H54 (cell line): Measurements from ENCODE around the gene CADPS.

Experiments used
- DNase-seq: peaks from one replicate; pipeline ENCODE4 v3.0.0; 2011; ENCODE audit warnings: low spot score, mixed read lengths; ENCODE audit not compliant: insufficient read length
- FAIRE-seq: peaks from 3 replicates; lab custom pipeline; 2011; peaks lifted over from hg19 to GRCh38; lab: Jason Lieb, UNC
- POLR2A ChIP-seq: IDR thresholded peaks from 2 replicates; pipeline ENCODE4 v1.6.1; 2011; ENCODE audit warnings: low read depth, mild to moderate bottlenecking, low read length

The CADPS gene

DNA sequence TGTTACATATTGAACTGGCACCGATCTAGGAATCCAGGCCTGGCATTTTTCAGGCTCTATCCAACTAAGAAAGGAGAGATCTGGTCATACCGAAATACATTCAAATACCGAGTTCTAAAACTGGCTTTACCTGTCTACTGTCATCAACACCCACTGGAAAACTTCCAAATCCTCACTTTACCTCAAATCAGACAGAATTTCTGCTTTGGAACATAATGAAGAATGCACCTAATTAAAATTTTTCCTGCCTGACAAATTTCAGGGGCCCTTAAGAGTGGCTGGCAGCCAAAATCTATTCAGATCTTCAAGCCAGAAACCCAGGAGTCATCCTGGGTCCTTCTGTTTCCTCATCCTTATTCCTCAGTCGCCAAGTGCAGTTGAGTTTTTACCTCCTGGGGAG lies 303.3 kb downstream of the CADPS start:
- FAIRE-seq: no peak
- no peak for DNase-seq
- no peak for TF ChIP-seq POLR2A

DNA sequence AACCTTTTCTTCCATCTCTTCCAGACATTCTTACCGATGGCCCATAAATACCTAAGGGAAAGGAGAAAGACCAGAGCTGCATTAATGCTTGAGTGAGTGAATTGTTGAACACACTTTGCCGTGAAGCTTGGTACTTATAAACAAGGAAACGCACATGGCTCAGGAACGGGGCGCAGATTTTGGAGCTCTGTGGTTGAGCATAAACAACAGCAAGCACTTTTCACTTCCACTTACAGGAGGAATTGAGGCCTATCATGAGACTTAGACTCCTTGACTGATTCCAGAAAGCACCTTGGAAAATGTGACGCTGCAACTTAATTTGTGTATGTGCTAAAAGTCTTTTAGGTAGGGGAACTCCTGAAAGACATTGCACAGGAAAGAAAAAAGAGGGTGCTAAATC lies 304.3 kb downstream of the CADPS start:
- no peak for DNase-seq
- no peak for TF ChIP-seq POLR2A
- FAIRE-seq: no peak

DNA sequence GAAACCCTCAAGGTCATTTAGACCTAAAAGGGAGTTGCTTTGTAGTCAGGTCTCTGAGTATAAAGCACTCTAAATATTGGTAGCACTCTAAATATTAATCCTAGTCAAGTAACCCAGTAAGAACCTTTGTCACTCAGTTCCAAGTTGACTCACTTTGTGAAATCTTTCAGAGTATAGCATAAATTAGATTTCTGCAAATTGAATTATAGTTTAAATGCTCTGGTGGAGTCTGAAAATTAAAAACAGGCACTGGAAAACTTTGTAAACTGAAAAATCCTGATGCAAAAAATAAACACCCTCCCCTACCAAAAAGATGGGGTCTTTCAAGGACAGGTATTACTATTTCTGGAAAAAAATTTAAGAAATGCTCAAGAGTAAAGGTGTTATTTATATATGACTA lies 305.6 kb downstream of the CADPS start:
- no peak for DNase-seq
- no peak for TF ChIP-seq POLR2A
- FAIRE-seq: no peak

DNA sequence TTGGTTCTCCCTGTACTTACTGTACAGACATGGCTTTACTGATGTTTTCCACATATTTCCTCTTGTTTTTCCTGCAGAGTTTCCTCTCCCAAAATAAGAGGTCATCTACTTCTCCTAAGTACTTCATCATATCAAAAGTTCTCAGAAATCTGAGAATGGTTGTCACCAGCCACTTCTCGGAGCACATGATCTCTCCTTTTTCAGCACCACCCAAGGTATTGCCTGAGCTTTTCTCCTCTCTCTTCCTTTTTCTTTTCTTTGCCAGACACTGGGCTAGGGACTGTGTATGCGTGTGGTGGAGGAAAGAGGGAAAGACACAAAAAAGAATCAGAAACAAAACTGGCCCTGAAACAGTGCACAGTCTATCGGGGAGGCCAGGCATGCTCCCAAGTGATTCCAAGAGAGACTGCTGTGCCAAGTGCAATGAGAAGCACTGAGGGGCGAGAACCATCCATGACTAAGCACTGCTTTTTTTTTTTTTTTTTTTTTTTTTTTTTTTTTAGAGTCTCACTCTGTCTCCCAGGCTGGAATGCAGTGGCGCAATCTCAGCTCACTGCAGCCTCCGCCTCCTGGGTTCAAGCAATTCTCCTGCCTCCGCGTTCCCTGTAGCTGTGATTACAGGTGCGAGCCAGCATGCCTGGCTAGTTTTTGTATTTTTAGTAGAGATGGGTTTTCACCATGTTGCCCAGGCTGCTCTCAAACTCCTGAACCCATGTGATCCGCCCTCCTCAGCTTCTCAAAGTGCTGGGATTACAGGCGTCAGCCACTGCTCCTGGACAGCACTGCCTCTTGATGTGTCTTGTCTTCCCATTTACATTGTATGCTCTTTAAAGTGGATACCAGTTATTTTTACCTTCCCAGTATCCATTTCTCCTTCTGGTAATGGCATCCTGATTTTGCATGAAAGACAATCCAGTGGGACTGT lies 307.9 kb downstream of the CADPS start:
- peak; percentile 78 for FAIRE-seq
- DNase-seq: peak; percentile 38
- TF ChIP-seq POLR2A: no peak

DNA sequence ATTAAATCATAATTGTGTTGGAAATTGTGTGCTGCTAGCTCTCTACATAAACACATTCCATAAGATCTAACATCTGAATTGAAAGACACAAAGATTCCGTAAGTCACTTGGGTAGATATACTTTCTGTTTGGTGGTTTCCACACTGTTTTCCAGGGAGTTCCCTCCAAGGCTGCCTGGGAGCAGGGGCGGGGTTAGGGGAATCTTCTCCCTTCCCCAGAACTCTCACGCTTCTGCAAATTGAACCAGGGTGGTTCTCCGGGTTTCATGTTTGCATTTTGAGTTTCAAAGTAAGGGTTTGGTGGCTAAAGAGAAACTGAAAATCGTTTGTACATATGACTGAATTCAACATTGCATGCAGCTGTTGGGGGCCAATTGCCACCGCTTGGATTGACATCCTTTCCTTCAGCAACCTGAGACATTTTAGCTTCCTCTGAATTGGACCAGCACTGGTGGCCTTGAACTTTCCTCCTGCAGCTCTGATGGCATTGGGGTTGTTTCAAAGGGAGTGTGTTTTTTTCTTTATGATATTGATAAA lies 309.1 kb downstream of the CADPS start:
- DNase-seq (no peak), FAIRE-seq (no peak)
- no peak for TF ChIP-seq POLR2A

DNA sequence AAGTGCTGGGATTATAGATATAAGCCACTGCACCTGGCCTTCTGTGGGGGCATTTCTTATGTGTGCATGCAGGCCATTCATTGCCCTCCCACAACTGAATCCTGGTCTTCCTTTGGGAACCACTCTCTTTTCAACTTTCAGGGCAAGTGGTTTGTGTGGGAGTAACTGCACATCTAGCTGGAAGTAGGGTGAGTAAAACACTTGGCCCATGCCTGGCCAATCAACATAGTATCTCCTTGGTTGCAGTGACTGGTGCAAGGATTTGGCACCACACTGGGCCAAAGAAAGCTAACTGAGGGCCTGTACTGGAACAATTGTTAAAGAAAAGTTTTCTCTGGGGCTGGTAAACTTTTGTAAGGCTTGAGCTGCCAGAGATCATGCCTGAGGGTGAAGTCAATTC lies 312.6 kb downstream of the CADPS start:
- no peak for FAIRE-seq
- no peak for TF ChIP-seq POLR2A
- DNase-seq: no peak

DNA sequence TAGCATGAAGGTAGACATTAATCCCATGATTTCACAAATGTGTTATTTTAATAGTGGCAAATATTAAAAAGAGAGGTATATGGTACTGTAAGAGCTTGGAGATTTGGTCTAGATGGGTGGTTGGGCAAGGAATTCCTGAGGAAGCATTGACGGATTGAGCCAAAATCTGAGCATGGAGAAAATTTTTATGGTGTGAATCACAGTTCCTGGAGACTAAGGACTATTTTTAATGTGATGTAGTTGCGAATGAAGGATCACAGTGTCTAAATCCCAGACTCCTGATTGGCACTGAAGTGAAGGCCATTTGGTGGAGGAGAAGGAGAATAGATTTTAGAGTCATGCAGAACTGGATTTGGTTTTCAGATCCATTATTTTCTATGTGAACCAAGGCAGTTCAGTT lies 313.2 kb downstream of the CADPS start:
- no peak for TF ChIP-seq POLR2A
- FAIRE-seq (peak; percentile 93), DNase-seq (peak; percentile 15)

DNA sequence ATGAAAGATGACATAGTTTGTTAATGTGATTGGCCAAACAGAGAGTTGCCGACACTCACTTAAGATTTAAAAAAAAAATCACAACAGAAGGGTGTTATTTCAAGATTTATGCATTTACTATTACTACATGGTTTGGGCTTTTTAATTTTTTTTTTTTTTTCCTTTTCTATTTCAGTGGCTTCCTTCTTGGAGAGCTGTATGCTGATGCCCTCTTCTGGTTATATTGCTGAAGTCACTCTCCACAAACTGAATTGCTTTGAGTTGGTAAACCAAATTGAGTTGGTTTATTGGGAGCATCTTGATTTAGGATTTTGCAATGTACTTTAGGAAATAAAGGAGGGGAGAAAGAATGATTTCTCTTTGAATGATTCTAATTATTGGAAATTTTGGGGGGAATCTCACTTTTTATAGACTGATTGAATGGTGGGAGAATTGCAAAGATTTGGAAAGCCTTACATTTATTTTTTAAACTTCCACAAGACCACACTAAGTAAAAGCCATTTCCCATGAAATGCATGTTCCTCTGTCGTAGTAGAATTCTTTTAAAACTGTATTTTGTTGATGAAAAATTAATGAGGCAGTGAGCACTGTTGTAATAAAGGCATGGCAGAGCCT lies 315.3 kb downstream of the CADPS start:
- TF ChIP-seq POLR2A: no peak
- FAIRE-seq: no peak
- no peak for DNase-seq

DNA sequence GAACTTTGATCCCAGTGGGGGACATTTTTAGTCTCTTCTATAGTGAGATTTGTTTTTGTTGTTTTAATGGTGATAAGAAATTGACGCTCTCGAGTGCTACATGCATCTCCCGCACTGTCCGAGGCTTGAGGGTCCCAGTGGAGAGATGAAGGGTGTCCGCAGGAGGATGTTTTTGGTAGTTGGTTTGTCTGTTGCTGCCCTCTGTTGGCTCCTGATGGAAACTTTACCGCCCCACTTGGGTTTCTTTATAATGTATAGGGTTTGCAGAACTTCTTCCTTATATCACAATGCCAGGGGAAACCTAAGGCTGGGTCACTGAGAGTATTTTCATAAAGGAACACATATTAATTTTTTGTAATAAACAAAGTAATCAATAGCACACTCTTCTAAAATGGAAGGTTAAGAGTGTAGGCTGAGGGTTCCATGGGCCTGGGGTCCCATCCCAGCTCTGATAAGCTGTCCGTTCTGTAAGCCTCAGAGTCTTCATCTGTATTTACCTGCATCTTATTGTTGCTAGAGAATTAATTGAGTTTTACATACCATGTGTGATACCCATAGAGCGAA lies 316.6 kb downstream of the CADPS start:
- TF ChIP-seq POLR2A: no peak
- FAIRE-seq (no peak), DNase-seq (no peak)

DNA sequence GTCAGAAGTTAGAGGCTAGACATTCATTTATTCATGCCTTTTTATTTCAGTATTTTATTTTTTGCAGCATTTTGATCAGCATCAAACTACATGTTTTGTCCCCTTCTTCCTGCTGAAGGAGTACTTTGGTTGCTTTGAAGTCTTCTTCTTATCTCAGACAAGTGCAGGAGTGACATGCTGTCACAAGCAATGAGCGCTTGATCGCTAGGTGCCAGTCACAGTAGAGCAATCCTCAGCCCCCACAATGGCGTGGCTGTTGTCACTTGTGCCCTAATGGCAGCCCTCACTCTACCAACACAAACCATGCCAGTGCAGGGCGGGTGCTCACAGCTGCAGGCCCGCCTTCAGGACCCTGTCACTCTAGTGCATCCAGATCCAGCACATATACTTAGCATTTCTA lies 317.2 kb downstream of the CADPS start:
- FAIRE-seq (no peak), DNase-seq (no peak)
- no peak for TF ChIP-seq POLR2A

DNA sequence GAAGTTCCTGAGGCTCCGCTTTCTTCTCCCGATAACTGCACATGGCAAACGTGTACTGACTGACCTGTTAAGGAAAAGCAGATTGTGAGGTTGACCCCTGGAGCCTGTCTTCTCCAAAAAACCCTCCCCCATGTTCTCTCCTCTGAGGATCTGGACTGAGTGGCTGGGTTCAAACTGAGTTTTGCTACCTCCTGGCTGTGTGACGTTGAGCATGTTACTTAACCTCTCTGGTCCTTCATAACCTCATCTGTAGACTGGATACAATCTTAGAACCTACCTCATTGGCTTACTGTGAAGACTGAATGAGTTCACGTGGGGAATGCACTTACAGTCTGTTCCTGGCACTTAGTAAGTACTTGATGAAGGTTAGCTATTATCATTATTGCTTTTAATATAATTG lies 317.8 kb downstream of the CADPS start:
- TF ChIP-seq POLR2A: no peak
- no peak for FAIRE-seq

DNA sequence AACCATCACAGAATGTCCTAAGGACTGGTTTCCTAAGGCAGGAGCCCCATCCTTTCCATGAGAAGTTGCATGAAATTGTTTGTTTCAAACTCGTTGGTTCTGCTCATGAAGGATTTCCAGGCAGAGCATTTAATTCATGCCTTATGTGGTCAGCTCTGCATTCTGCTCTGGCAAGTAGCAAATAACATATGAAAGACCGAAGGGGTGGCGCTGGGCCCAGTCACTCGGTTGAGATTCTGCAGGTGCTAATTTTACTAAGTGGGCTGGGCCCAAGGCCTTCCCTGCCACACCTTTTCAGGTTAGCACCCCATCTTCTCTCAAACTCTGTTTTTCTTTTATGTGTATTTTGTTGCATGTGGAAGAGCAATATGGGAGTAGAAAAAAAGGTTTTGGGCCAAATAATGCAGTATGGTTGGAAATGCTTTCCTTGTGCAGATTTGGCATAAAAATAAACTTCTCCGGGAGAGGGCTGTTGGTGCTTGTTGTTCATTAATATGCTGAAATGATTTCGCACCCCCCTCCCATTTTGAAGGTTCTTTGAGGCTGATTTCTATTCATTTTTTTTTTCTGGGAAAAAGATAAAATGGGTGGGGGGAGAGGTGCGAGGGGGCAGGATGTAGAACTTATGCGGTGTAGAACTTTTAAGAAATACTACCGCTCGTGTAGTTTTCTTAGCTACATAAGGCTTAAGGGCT lies 318.9 kb downstream of the CADPS start:
- no peak for DNase-seq
- FAIRE-seq: no peak
- TF ChIP-seq POLR2A: no peak

More for the DNA sequence above, 317.8 kb downstream of the CADPS start:
- DNase-seq: no peak

DNA sequence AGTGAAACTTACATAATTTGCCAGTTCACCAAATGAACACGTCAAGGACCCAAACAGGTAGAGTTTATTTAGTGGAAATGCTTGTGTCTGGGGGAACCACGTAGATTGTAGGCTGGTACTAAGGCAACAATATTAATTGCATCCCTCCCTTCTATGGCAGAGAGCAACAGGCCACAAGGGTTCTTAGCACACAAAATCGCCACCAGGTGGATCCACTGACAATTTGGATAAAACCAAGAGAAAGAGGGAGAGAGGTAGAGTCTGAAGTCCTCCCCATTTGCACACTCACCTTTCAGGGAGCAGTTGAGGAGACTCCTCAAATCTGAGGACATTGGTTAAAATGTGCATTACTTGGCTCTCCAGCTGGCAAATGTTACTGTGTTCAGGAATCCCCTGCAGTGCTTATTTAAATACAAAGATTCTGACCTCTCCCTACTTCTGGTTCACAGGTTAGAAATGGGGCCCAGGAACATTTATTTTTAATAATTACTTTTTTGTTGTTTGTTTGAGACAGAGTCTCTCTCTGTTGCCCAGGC lies 320.9 kb downstream of the CADPS start:
- FAIRE-seq (peak; percentile 85), DNase-seq (no peak)
- no peak for TF ChIP-seq POLR2A

DNA sequence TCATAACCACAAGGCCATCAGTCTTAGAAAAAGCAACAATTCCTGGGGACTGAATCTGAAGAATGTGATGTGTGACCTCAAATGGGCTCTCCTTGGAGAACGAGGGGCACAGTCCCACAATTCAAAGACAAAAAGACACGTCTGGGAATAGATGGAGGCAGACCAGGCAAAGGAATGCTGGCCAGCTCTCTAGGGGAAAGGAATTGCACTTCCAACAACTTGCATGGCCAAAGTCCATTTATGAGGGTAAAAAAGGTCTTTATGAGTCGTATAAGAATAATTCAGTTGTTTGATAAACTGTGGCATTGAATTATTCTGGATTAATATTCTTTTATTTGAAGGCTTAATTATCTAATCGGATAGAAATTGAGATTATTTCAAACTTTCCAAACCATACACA lies 321.4 kb downstream of the CADPS start:
- FAIRE-seq (no peak), DNase-seq (no peak)
- TF ChIP-seq POLR2A: no peak
